HG03045 (cell line): Measurements from ENCODE around the gene ATP7A.
"Not testable (repeated sequence)": the region's sequence is repeated elsewhere in the genome, so short reads cannot be mapped to it uniquely, and the experiment has no call there.

Experiments used
- ATAC-seq: cut with Tn5 transposase; IDR thresholded peaks from one replicate; pipeline ENCODE4 v1.9.1; 2021; ENCODE audit warnings: mild to moderate bottlenecking, moderate library complexity; ENCODE audit not compliant: unreplicated experiment

ATP7A gene

DNA sequence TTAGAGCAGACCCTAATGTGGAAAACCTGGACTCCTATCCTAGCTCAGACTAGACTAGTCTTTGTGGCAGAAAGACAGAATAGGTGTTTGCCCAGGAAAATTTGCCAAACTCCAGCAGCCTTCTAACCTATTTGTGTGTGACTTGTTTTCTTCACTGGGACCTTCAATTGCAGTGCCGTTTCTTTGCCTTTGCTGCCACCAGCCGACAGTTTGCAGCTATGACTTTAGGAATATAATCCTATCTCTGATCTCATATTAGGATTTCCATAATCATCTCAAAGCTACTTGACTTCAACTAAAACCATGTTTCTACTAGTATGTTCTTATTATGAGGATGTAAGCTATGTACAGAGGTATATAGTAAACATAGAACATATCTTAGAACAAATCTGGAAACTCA is 119.2 kb downstream of the ATP7A start:
- no peak for ATAC-seq

DNA sequence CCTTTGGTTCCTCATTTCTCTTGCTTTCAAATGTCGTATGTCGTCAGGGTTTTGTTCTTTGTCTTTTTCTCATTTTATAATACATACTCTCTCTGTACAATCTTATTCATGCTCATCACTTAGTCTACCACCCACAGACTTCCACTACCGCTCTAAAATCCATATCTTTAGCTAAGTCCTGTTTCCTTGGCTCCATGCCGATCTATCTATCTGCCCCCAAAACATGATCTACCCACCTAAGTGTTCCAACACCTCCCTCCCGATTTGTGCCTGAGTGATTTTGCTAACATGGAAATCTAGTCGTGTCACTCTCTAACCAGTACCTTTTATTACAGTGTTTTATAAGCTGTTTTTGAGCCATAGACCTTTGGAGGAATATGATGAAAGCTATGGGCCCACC is 124.6 kb downstream of the ATP7A start:
- no peak for ATAC-seq

DNA sequence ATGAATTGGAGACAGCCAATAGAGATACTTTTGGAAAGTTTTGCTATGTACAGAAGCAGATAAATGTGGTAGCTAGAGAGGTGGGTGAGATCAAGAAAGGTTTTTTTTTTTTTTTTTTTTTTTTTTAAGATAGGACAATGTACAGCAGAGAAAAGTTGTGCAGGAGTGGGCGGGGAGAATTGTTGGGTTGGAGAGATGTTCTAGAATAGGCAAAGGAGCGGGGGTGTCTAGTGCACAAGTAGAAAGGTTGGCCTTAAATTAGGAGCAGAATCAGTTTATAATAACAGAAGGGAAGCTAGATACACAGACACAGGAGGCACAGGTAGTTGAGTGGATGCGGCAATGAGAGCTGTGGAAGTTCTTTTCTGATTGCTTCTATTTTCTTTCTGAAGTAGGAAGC is 127.4 kb downstream of the ATP7A start:
- no peak for ATAC-seq

DNA sequence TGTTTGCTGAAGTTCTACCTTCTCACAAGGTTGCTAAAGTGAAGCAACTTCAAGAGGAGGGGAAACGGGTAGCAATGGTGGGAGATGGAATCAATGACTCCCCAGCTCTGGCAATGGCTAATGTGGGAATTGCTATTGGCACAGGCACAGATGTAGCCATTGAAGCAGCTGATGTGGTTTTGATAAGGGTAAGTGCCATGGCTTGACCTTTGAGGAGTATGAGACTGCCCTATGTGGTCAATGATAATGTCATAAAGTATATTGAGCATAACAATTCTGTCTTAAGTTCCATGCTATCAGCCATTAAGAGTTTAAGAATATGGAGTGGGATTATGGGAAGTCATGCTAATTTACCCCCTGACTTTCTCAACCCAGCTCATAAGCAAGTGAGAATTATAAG is 132.1 kb downstream of the ATP7A start:
- no peak for ATAC-seq

DNA sequence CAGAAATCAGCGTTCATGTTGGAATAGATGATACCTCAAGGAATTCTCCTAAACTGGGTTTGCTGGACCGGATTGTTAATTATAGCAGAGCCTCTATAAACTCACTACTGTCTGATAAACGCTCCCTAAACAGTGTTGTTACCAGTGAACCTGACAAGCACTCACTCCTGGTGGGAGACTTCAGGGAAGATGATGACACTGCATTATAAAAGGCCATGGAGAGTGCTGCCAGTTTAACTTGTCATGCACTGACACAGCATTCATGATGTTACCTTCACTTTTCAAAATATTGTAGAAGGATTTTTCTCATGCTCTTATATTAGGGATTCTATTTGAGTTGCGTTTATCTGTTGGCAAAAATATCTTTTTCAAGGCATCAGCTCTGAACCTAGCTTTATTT is 135.9 kb downstream of the ATP7A start:
- ATAC-seq: no peak

DNA sequence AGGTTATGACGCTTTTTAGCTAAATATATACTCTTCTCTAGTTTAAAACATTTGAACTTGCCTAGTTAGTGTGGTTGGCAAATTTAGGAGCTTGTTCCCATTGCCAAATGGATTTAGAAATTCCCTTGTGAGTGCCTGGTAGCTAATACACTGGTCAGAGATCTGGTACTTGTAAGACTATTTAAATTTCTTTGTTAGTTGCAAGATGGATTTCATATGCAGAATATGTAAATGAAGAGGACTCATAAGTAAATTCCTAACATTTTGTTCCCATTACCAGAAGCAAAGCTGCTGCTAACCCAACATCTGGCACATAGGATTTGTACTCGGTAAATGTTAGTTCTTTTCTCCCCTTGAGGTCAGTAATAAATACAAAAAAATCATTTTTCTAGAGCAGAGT is 137.6 kb downstream of the ATP7A start:
- ATAC-seq: no peak

DNA sequence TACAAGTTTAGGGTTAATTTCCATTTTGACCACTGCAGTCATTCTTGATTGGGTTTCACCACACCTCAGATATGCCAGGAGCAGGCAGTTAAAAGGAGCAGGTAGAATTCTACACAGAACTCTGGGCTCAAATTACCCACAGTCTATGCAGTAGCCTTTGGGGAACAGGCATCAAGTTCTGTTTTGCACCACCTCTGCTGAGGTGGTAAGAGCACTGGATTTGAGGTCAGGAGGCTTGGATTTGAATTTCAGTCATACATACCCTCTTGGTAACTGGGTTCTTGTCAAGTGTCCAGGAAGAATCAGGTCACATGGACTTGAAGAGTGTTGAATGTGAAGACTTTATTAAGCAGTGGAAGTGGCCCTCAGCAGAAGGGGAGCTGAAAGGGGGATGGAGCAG is 153.2 kb downstream of the ATP7A start:
- ATAC-seq: no peak

DNA sequence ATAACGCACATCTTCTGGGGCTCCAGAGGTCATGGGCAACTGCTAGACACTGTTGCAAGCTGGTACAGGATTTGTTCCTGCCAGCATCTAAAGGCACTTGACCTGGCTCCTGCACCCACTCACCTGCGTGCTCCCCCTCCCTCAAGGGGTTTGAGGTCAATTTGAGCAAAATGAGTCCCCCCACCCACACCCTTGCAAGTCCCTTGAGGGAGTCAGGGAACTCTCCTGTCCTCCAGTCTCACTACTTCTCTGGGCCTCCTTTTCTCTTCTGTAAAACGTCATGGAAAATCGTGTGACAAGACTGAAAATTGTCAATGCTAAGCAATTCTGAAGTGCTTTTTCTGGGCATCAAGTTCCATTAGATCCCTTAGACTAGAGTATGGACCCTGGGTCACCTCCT is 153.7 kb downstream of the ATP7A start:
- no peak for ATAC-seq

DNA sequence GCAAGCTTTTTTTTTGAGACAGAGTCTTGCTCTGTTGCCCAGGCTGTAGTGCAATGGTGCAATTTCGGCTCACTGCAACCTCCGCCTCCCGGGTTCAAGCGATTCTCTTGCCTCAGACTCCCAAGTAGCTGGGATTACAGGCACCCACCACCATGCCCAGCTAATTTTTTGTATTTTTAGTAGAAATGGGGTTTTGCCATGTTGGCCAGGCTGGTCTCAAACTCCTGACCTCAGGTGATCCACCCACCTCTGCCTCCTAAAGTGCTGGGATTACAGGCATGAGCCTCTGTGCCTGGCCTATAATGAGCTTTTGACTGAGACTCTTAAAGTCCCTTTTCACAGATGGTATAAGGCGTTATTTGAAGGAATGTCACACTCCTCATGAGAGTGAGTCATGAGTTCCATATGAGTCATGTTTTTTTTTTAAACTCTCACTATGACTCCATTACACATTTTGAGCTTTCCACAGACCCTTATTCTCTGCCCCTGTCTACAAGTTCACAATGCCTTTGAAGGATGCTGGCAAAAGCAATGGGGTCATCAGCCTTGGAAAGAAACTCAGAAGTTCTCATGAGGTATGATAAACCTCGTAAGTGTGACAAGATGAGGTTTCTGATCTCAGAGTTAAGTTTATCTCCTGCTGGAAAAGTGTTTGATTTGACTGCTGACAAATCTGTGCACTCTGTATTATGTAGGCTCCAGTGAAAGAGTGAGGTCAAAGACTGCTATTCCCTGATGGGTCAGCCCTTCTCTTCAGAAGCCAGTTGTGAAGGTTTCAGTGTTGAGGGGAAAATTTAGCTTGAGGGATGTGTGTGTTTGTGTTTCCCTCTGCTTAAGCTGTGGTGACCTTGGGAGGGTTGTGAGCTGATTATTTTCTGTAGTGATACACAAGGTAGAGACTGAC is 154.5 kb downstream of the ATP7A start:
- peak; percentile 88 for ATAC-seq

DNA sequence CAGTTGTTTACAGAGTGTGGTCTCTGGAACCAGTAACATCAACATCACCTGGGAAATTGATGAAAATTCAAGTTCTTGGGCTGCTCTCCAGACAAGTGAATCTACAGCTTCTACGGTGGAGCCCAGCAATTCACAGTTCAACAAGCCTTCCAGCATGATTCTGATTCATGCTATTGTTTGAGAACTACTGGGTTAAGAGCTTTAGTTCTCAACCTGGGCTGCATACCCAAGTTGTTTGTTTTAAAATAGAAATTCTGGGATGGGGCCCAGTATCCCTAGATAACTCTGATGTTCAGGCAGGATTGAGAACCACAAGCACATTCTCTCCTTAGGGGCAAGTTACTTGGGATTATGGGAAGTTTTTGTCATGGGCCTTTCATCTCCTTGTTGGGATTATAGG is 155.6 kb downstream of the ATP7A start:
- no peak for ATAC-seq

DNA sequence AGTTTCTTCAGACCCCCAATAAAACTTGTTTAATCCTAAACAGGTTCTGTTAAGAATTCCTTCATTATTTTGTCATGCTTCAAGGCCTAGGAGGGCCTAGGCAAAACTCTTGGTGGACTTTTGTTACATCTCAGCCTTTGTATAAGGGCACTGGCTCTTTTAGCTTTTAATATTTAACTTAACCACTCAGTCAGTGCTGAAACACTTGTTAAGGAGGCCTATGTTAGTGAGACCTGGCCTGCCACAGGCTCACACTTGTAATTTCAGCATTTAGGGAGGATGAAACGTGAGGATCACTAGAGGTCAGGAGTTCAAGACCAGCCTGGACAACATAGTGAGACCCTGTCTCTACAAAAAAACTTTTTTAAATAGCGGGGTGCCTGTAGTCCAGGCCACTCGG is 160.8 kb downstream of the ATP7A start:
- ATAC-seq: no peak

DNA sequence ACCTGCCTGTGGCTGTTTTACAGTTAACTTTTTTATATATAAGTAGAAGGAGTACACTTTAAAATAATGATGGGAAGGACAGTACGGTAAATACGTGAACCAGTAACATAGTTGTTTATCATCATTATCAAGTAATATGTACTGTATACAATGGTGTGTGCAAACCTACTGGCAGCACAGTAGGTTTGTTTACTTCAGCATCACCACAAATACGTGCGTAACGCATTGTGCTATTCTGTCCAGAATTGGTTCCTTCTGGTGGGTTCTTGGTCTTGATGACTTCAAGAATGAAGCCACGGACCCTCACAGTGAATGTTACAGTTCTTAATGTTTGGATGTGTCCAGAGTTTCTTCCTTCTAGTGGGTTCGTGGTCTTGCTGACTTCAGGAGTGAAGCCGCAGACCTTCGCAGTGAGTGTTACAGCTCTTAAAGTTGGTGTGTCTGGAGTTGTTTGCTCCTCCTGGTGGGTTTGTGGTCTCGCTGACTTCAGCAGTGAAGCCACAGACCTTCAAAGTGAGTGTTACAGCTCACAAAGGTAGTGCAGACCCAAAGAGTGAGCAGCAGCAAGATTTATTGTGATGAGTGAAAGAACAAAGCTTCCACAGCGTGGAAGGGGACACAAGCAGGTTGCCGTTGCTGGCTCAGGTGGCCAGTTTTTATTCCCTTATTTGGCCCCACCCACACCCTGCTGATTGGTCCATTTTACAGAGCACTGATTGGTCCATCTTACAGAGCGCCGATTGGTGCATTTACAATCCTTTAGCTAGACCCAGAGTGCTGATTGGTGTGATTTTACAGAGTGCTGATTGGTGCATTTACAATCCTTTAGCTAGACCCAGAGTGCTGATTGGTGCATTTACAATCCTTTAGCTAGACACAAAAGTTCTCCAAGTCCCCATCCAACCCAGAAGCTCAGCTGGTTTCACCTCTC is 162.9 kb downstream of the ATP7A start:
- not testable (repeated sequence) for ATAC-seq

DNA sequence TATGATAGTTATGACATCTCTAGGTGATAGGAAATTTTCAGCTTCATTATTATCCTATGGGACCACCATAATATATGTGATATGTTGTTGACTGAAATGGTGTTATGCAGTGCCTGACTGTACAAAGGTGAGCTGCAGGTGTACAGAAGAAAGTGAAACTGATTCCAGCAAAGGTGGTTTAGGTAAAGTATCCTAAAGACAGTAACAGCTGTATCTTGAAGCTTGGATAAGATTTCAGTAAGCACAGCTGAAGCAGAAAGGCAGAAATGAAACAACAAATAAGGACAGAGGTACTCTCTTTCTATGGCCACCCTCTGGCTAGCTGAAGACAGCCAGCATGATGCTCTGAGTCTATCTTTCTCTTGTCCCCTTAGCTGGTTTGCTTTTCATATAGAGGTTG is 163.6 kb downstream of the ATP7A start:
- ATAC-seq: no peak

DNA sequence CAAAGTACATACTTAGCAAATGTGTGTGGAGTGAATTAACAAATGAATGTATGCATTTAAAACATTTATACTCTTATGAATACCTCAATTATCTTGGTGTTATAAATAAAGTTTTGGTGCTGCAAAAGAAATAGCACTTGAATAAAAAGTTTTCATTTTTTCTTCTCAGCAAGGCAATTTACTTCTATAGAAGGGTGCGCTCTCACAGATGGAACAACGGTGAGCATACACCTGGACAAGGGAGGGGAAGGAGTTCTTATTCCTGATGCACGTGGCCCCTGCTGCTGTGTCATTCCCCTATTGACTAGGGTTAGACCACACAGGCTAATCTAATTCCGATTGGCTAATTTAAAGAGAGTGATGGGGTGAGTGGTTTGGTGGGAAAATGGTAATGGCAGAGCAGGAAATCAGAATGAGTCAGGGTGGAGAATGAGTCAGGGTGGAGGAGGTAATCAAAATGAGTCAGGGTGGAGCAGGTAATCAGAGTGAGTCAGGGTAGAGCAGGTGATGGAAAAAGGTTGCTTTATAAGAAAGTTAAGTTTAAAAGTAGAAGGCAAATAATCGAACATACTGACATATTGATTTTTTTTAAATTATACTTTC is 165.4 kb downstream of the ATP7A start:
- ATAC-seq: no peak

DNA sequence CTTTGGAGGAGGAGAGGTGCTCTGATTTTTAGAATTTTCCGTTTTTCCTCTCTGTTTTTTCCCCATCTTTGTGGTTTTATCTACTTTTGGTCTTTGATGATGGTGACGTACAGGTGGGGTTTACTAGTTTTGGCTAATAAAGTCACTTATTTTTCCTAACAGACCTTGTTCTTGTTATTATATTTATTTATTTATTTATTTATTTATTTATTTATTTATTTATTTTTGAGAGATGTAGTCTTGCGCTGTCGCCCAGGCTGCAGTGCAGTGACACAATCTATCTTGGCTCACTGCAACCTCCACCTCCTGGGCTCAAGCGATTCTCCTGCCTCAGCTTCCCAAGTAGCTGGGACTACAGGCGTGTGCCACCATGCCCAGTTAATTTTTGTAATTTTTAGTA is 170.9 kb downstream of the ATP7A start:
- ATAC-seq: not testable (repeated sequence)

DNA sequence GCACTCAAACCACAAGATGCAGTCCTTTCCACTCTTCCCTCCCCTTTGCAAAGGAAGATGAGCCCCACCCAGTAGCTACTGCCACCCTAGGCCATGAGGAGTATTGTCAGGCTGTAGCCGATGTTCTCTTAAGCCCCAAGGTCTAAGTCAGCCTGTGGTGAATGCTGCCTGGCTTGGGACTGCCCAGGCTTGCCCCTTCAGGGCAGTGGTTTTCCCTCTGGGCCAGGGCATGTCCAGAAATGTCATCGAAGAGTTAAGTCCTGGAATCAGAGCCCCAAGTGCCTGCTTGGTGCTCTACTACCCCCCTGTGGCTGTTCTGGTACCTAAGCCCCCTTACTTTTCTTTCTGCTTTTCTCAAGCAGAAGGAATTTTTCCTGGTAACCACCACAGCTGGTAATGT is 181.8 kb downstream of the ATP7A start:
- peak; percentile 77 for ATAC-seq

DNA sequence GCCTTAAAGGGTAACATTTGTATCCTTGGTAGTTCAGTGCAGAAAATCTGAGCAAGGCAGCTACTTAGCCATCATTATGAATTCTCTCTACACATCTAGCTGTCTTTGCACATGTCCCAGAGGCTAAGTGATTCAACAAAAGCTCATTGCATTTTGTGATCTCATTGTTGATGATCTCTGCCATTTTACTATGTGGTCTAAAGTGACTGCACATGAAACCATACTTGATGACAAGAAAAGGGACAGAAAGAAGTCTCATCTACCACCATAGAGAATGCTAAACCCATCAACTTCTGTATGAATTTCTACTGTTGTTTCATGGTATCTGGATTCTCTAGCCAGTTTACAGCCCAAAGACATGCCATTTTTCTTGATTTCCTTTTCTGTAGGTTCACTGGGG is 187.6 kb downstream of the ATP7A start:
- ATAC-seq: no peak
